LNCaP clone FGC (cell line): Measurements from ENCODE around the gene FRAS1.
"Not testable (repeated sequence)": the region's sequence is repeated elsewhere in the genome, so short reads cannot be mapped to it uniquely, and the experiment has no call there.

ENCODE experiments used
- DNase-seq: peaks from one replicate; pipeline ENCODE4 v3.0.0-alpha.2; 2011; ENCODE audit warnings: low read depth
- H3K4me3 ChIP-seq: 2 replicates; pipeline ENCODE4 v1.5.1; 2011; ENCODE audit warnings: mild to moderate bottlenecking, low read depth, low read length, control low read depth
- CTCF ChIP-seq: IDR thresholded peaks from 2 replicates; pipeline ENCODE4 v1.5.1; 2012; ENCODE audit warnings: mild to moderate bottlenecking; ENCODE audit not compliant: control insufficient read depth, insufficient read depth; ENCODE audit errors: extremely low read depth

Gene FRAS1

GRCh38 chr4:78293821-78294301 lies 236.7 kb downstream of the FRAS1 start:
- no peak for TF ChIP-seq CTCF
- H3K4me3 ChIP-seq, result no peak overlapping the region
- no peak for DNase-seq

GRCh38 chr4:78296261-78296660 lies 239.1 kb downstream of the FRAS1 start:
- no peak for TF ChIP-seq CTCF
- H3K4me3 ChIP-seq, result no peak overlapping the region
- DNase-seq, result no peak

- no peak overlapping the region for H3K4me3 ChIP-seq
- no peak for DNase-seq
- TF ChIP-seq CTCF, result no peak
Observed at GRCh38 chr4:78297116-78297800, 240.1 kb downstream of the FRAS1 start.

- no peak for TF ChIP-seq CTCF
- no peak overlapping the region for H3K4me3 ChIP-seq
- DNase-seq, result no peak
Observed at GRCh38 chr4:78298618-78299017, 241.5 kb downstream of the FRAS1 start.

GRCh38 chr4:78299565-78299972 lies 242.4 kb downstream of the FRAS1 start:
- TF ChIP-seq CTCF, result no peak
- H3K4me3 ChIP-seq, result no peak overlapping the region
- DNase-seq, result no peak

GRCh38 chr4:78307263-78307662 lies 250.1 kb downstream of the FRAS1 start:
- not testable (repeated sequence) for H3K4me3 ChIP-seq, DNase-seq

GRCh38 chr4:78308517-78308916 lies 251.4 kb downstream of the FRAS1 start:
- DNase-seq, result no peak
- no peak overlapping the region for H3K4me3 ChIP-seq
- no peak for TF ChIP-seq CTCF
